PC-3 (cell line): ENCODE data around the gene PTPRE. TPM values are rescaled to one million over a fixed set of nuclear protein-coding genes. Genes with fewer than 3 reads are reported as not detected.

ENCODE experiments used
- ATAC-seq: fragments of 200-7000 bp; cut with Tn5 transposase; 2 replicates; pipeline ENCODE4 v1.9.1; 2020; ENCODE audit warnings: mild to moderate bottlenecking, moderate library complexity
- BruUV-seq: library from RNA; stranded (reverse); fragments of 400-500 nt; replicated peaks from 2 replicates; lab custom pipeline; 2021; lab: Mats Ljungman, UMichigan
- CTCF ChIA-PET: fragments of 300-600 bp; sonication (Branson Sonifier 250); formaldehyde crosslinking; loops from one replicate; lab custom pipeline; 2022; ENCODE audit warnings: antibody characterized with exemption; lab: Charles Lee
- POLR2A ChIA-PET: fragments of 300-600 bp; sonication (Branson Sonifier 250); formaldehyde crosslinking; loops from one replicate; lab custom pipeline; 2022; ENCODE audit warnings: antibody characterized with exemption; ENCODE audit not compliant: unreplicated experiment; lab: Charles Lee
- DNase-seq: peaks from one replicate; pipeline ENCODE4 v3.0.0-alpha.2; 2015
- H2AFZ ChIP-seq: fragments of 300-600 bp; sonication (generic); 2 replicates; pipeline ENCODE4 v1.6.0; 2016; ENCODE audit warnings: antibody characterized with exemption, low read length
- H3F3A ChIP-seq: fragments of 300-600 bp; sonication (generic); one replicate; pipeline ENCODE4 v1.6.0; 2017; ENCODE audit warnings: antibody characterized with exemption, low read length, control low read depth, mild to moderate bottlenecking; ENCODE audit not compliant: unreplicated experiment
- H3K27ac ChIP-seq: fragments of 300-600 bp; sonication (generic); 2 replicates; pipeline ENCODE4 v1.5.1; 2016; ENCODE audit warnings: mild to moderate bottlenecking, low read length
- H3K27me3 ChIP-seq: fragments of 300-600 bp; sonication (generic); 2 replicates; pipeline ENCODE4 v1.6.1; 2016; ENCODE audit warnings: low read length, mixed read lengths
- H3K36me3 ChIP-seq: fragments of 300-600 bp; sonication (generic); 2 replicates; pipeline ENCODE4 v1.6.1; 2016; ENCODE audit warnings: low read depth, mixed run types, low read length, mixed read lengths
- H3K4me1 ChIP-seq: fragments of 300-600 bp; sonication (generic); 2 replicates; pipeline ENCODE4 v1.5.1; 2016; ENCODE audit warnings: low read length; ENCODE audit not compliant: insufficient read depth
- H3K4me2 ChIP-seq: fragments of 300-600 bp; sonication (generic); 2 replicates; pipeline ENCODE4 v1.6.0; 2016; ENCODE audit warnings: low read length
- H3K4me3 ChIP-seq: fragments of 300-600 bp; sonication (generic); 2 replicates; pipeline ENCODE4 v1.5.1; 2016; ENCODE audit warnings: mild to moderate bottlenecking, low read length, mixed read lengths
- H3K79me2 ChIP-seq: fragments of 300-600 bp; sonication (generic); 2 replicates; pipeline ENCODE4 v1.6.1; 2017; ENCODE audit warnings: low read length, mixed read lengths
- H3K9ac ChIP-seq: fragments of 300-600 bp; sonication (generic); 2 replicates; pipeline ENCODE4 v1.6.0; 2016; ENCODE audit warnings: mild to moderate bottlenecking, low read length
- H3K9me2 ChIP-seq: fragments of 300-600 bp; sonication (generic); replicated peaks from 2 replicates; pipeline ENCODE4 v1.6.1; 2016; ENCODE audit warnings: mixed run types, low read length, mixed read lengths
- H3K9me3 ChIP-seq: fragments of 300-600 bp; sonication (generic); 2 replicates; pipeline ENCODE4 v1.6.1; 2016; ENCODE audit warnings: low read length, mixed read lengths
- H4K20me1 ChIP-seq: fragments of 300-600 bp; sonication (generic); 2 replicates; pipeline ENCODE4 v1.6.1; 2016; ENCODE audit warnings: low read length, mixed read lengths
- EZH2 ChIP-seq: fragments of 300-600 bp; sonication (generic); IDR thresholded peaks from one replicate; pipeline ENCODE4 v1.6.1; 2017; ENCODE audit warnings: antibody characterized with exemption, mild to moderate bottlenecking, low read length; ENCODE audit not compliant: unreplicated experiment
- EZH2phosphoT487 ChIP-seq: fragments of 300-600 bp; sonication (generic); IDR thresholded peaks from 2 replicates; pipeline ENCODE4 v1.6.1; 2018; ENCODE audit warnings: mild to moderate bottlenecking, antibody characterized with exemption, low read length, borderline replicate concordance
- intact Hi-C: fragments of 100-400 bp; cut with micrococcal nuclease; formaldehyde crosslinking; loops from 2 replicates; pipeline ENCODE4 v1.9.0; 2023
- total RNA-seq: library from RNA; depleted of rRNA; stranded (reverse); fragments of >200 nt; gene quantifications from 2 replicates; pipeline ENCODE4 v1.2.3, GENCODE V29; 2014
- TF ChIP-seq, protein P1 (sequence below): fragments of 300-600 bp; sonication (generic); conservative IDR thresholded peaks from 2 replicates; pipeline ENCODE4 v1.5.1; 2017; ENCODE audit warnings: antibody characterized with exemption, low read depth, mild to moderate bottlenecking, low read length

The PTPRE gene
- total RNA-seq, 1 experiment from 2014 or later, result 3.1 TPM

GRCh38 chr10:128032466-128032865 lies 125.6 kb downstream of the PTPRE start:
- H3K27me3 ChIP-seq, result no peaks in the 10 kb centered on the region
- no TSS peak for BruUV-seq
- CTCF ChIA-PET, result no interaction called here
- no peaks in the 10 kb centered on the region for H4K20me1 ChIP-seq
- intact Hi-C loops, result no loop called here
- H3K4me1 ChIP-seq, result peaks cover 3% of the 10 kb centered on the region; the same call in 1 of the 2 replicates
- POLR2A ChIA-PET, result no interaction called here
- H3K9ac ChIP-seq, result no peak overlapping the region
- no peak for ATAC-seq
- H3F3A ChIP-seq, result no peaks in the 10 kb centered on the region
- no peak overlapping the region for H3K4me3 ChIP-seq
- H3K27ac ChIP-seq, result no peak overlapping the region
- H3K4me2 ChIP-seq, result no peak overlapping the region
- no peak overlapping the region for H2AFZ ChIP-seq
- H3K9me2 ChIP-seq, result no peaks in the 10 kb centered on the region
- H3K9me3 ChIP-seq, result no peaks in the 10 kb centered on the region
- no peak for DNase-seq
- TF ChIP-seq EZH2phosphoT487, result no peak
- TF ChIP-seq EZH2, result no peak
- TF ChIP-seq, protein P1, sequence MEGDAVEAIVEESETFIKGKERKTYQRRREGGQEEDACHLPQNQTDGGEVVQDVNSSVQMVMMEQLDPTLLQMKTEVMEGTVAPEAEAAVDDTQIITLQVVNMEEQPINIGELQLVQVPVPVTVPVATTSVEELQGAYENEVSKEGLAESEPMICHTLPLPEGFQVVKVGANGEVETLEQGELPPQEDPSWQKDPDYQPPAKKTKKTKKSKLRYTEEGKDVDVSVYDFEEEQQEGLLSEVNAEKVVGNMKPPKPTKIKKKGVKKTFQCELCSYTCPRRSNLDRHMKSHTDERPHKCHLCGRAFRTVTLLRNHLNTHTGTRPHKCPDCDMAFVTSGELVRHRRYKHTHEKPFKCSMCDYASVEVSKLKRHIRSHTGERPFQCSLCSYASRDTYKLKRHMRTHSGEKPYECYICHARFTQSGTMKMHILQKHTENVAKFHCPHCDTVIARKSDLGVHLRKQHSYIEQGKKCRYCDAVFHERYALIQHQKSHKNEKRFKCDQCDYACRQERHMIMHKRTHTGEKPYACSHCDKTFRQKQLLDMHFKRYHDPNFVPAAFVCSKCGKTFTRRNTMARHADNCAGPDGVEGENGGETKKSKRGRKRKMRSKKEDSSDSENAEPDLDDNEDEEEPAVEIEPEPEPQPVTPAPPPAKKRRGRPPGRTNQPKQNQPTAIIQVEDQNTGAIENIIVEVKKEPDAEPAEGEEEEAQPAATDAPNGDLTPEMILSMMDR, result no peak
- no peaks in the 10 kb centered on the region; the same call in 1 of the 2 replicates for H3K36me3 ChIP-seq
- H3K79me2 ChIP-seq, result no peaks in the 10 kb centered on the region

GRCh38 chr10:128035557-128035973 lies 128.7 kb downstream of the PTPRE start:
- no peak overlapping the region for H3K27ac ChIP-seq
- no peaks in the 10 kb centered on the region for H3K9me2 ChIP-seq
- intact Hi-C loops, result loop anchor here (1.0 kb wide), 1 partner anchor 34 kb away; no protein-coding TSS in a partner anchor
- DNase-seq, result peak; percentile 49
- no peaks in the 10 kb centered on the region; the same call in 1 of the 2 replicates for H3K36me3 ChIP-seq
- no peaks in the 10 kb centered on the region for H3K27me3 ChIP-seq
- H3F3A ChIP-seq, result no peaks in the 10 kb centered on the region
- H3K9me3 ChIP-seq, result no peaks in the 10 kb centered on the region
- no peak for TF ChIP-seq EZH2
- TF ChIP-seq, protein P1, result peak; percentile 74
- H4K20me1 ChIP-seq, result no peaks in the 10 kb centered on the region
- no peak overlapping the region for H3K4me3 ChIP-seq
- ChIA-PET POLR2A (no interaction called here), CTCF (interaction anchor here (0.6 to 1.1 kb wide), 3 partner anchors 12 to 129 kb away, joined by 3 to 15 read pairs (median 4); partner anchors contain the start of gene PTPRE)
- H2AFZ ChIP-seq, result no peak overlapping the region
- H3K4me1 ChIP-seq, result peaks cover 3% of the 10 kb centered on the region; the same call in 1 of the 2 replicates
- H3K4me2 ChIP-seq, result no peak overlapping the region
- H3K9ac ChIP-seq, result no peak overlapping the region
- ATAC-seq, result peak; percentile 60
- H3K79me2 ChIP-seq, result no peaks in the 10 kb centered on the region
- no TSS peak for BruUV-seq

DNA sequence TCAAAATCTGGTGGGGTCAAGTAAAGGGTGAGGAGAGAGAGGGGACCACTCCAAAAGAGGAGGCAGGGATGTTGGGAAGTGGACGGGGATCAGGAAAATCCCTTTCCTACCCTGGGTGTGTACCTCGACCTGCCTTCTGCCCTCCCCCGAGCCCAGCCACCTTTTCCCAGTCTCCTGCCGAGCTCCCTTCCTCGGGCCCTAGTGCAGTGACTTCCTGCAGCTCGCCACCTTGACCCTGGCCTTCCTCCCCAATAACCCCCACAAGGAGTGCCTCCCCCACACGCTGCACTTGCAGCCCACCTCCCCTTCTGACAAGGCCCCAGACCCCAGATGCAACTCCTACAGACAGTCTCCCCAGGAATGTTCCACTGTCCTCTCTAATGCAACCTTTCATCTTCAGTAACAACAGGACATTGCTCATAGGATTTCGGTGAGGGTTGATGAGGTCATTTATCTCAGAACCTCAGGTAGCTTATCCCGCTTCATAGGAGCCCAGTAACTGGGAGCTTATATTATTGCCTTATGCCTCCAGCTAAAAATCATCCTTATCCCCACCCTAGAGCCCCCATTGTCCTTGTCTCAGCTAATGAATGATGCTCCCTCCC lies 129.2 kb downstream of the PTPRE start:
- no peak overlapping the region for H3K27ac ChIP-seq
- CTCF ChIA-PET, result interaction anchor here (0.6 to 1.1 kb wide), 4 partner anchors 12 to 129 kb away, joined by 3 to 15 read pairs (median 4); partner anchors contain the start of gene PTPRE
- no peak overlapping the region for H3K4me2 ChIP-seq
- H3K9ac ChIP-seq, result no peak overlapping the region
- no peaks in the 10 kb centered on the region for H3K9me2 ChIP-seq
- BruUV-seq, result no TSS peak
- no peaks in the 10 kb centered on the region for H3K9me3 ChIP-seq
- H3K27me3 ChIP-seq, result no peaks in the 10 kb centered on the region
- ATAC-seq, result no peak
- no peak overlapping the region for H2AFZ ChIP-seq
- no peak for DNase-seq
- H3K79me2 ChIP-seq, result no peaks in the 10 kb centered on the region
- no peaks in the 10 kb centered on the region for H3F3A ChIP-seq
- TF ChIP-seq EZH2phosphoT487 (no peak), EZH2 (no peak)
- TF ChIP-seq, protein P1, result no peak
- peaks cover 3% of the 10 kb centered on the region; the same call in 1 of the 2 replicates for H3K4me1 ChIP-seq
- intact Hi-C loops, result no loop called here
- POLR2A ChIA-PET, result no interaction called here
- no peaks in the 10 kb centered on the region for H4K20me1 ChIP-seq
- no peak overlapping the region for H3K4me3 ChIP-seq
- no peaks in the 10 kb centered on the region; the same call in 1 of the 2 replicates for H3K36me3 ChIP-seq
